Measurements from ENCODE around the gene NSDHL.
A peak's percentile ranks its signal among the peaks of the same experiment; 100 is the strongest.

Gene NSDHL

GRCh38 chrX:152913346-152913745 is 82.5 kb downstream of the NSDHL start:
- no peak overlapping the region for H3K9ac ChIP-seq (ENCODE audit: low read length)
- no CpG with 5 or more reads among the region's 10 CpGs for WGBS (ENCODE audit: extremely low coverage, insufficient coverage, insufficient read length)
- H2BK12ac ChIP-seq (ENCODE audit: low read length): no peak overlapping the region
- no peak overlapping the region for H4K91ac ChIP-seq (ENCODE audit: low read depth, low read length)
- no peak overlapping the region for H4K8ac ChIP-seq (ENCODE audit: low read depth, low read length)
- no peak overlapping the region for H3K14ac ChIP-seq (ENCODE audit: low read length)
- no peak overlapping the region for H3K18ac ChIP-seq (ENCODE audit: low read length)
- H3K23ac ChIP-seq (ENCODE audit: low read length): no peak overlapping the region
- H3K4me3 ChIP-seq (ENCODE audit: low read depth, low read length): no peak overlapping the region
- H2BK5ac ChIP-seq (ENCODE audit: low read depth, low read length, poor library complexity): no peak overlapping the region
- no peak overlapping the region for H3K27ac ChIP-seq (ENCODE audit: low read depth, low read length)
- no peaks in the 10 kb centered on the region for H3K27me3 ChIP-seq (ENCODE audit: insufficient read depth, low read length)
- no peak overlapping the region for H2BK120ac ChIP-seq (ENCODE audit: insufficient read depth, low read length, poor library complexity)
- H3K4ac ChIP-seq (ENCODE audit: low read depth, low read length): no peak overlapping the region
- H3K9me3 ChIP-seq (ENCODE audit: insufficient read depth, low read depth, low read length): no peaks in the 10 kb centered on the region
- H3K4me1 ChIP-seq (ENCODE audit: control insufficient read depth in 1 of 2, insufficient read depth in 2 of 2, low read length in 2 of 2): no peaks in the 10 kb centered on the region
- H3K4me2 ChIP-seq (ENCODE audit: low read length): no peak overlapping the region
- no peaks in the 10 kb centered on the region for H3K79me2 ChIP-seq (ENCODE audit: control insufficient read depth, insufficient read depth, low read length, poor library complexity)
- DNase-seq: no peak
- no peak overlapping the region for H4K12ac ChIP-seq (ENCODE audit: low read depth, low read length)
- no peak overlapping the region for H2AFZ ChIP-seq (ENCODE audit: insufficient read depth, low read length, poor library complexity)
- H3K79me1 ChIP-seq (ENCODE audit: low read length): no peaks in the 10 kb centered on the region
- H2AK5ac ChIP-seq (ENCODE audit: low read length): no peak overlapping the region
- peaks cover 8 to 11% of the 10 kb centered on the region in 2 experiments for H3K36me3 ChIP-seq (ENCODE audit: control insufficient read depth in 1 of 2, insufficient read depth in 2 of 2, low read length in 2 of 2)

GRCh38 chrX:152913910-152914309 is 83.0 kb downstream of the NSDHL start:
- Histone ChIP-seq H3K27me3 (ENCODE audit: insufficient read depth, low read length) (no peaks in the 10 kb centered on the region), H3K9ac (ENCODE audit: low read length) (no peak overlapping the region), H4K12ac (ENCODE audit: low read depth, low read length) (no peak overlapping the region), H4K91ac (ENCODE audit: low read depth, low read length) (no peak overlapping the region), H3K23ac (ENCODE audit: low read length) (no peak overlapping the region), H3K18ac (ENCODE audit: low read length) (no peak overlapping the region), H3K79me2 (ENCODE audit: control insufficient read depth, insufficient read depth, low read length, poor library complexity) (no peaks in the 10 kb centered on the region), H2AFZ (ENCODE audit: insufficient read depth, low read length, poor library complexity) (no peak overlapping the region), H2BK12ac (ENCODE audit: low read length) (no peak overlapping the region), H2BK120ac (ENCODE audit: insufficient read depth, low read length, poor library complexity) (no peak overlapping the region), H3K27ac (ENCODE audit: low read depth, low read length) (no peak overlapping the region), H3K79me1 (ENCODE audit: low read length) (no peaks in the 10 kb centered on the region), H4K8ac (ENCODE audit: low read depth, low read length) (no peak overlapping the region), H3K4ac (ENCODE audit: low read depth, low read length) (no peak overlapping the region), H3K4me3 (ENCODE audit: low read depth, low read length) (no peak overlapping the region), H3K36me3 (ENCODE audit: control insufficient read depth in 1 of 2, insufficient read depth in 2 of 2, low read length in 2 of 2) (peaks cover 9 to 13% of the 10 kb centered on the region in 2 experiments), H2BK5ac (ENCODE audit: low read depth, low read length, poor library complexity) (no peak overlapping the region), H3K4me2 (ENCODE audit: low read length) (no peak overlapping the region), H3K9me3 (ENCODE audit: insufficient read depth, low read depth, low read length) (no peaks in the 10 kb centered on the region), H3K14ac (ENCODE audit: low read length) (no peak overlapping the region), H3K4me1 (ENCODE audit: control insufficient read depth in 1 of 2, insufficient read depth in 2 of 2, low read length in 2 of 2) (no peaks in the 10 kb centered on the region), H2AK5ac (ENCODE audit: low read length) (no peak overlapping the region)
- no CpG with 5 or more reads among the region's 6 CpGs for WGBS (ENCODE audit: extremely low coverage, insufficient coverage, insufficient read length)
- DNase-seq: no peak

GRCh38 chrX:152915541-152916241 is 84.8 kb downstream of the NSDHL start:
- Histone ChIP-seq H3K4ac (ENCODE audit: low read depth, low read length) (no peak overlapping the region), H3K4me2 (ENCODE audit: low read length) (no peak overlapping the region), H4K8ac (ENCODE audit: low read depth, low read length) (no peak overlapping the region), H3K23ac (ENCODE audit: low read length) (no peak overlapping the region), H2BK12ac (ENCODE audit: low read length) (no peak overlapping the region), H3K9ac (ENCODE audit: low read length) (no peak overlapping the region), H2AK5ac (ENCODE audit: low read length) (no peak overlapping the region), H3K4me1 (ENCODE audit: control insufficient read depth in 1 of 2, insufficient read depth in 2 of 2, low read length in 2 of 2) (no peaks in the 10 kb centered on the region), H3K4me3 (ENCODE audit: low read depth, low read length) (no peak overlapping the region), H3K9me3 (ENCODE audit: insufficient read depth, low read depth, low read length) (no peaks in the 10 kb centered on the region), H4K91ac (ENCODE audit: low read depth, low read length) (no peak overlapping the region), H3K27ac (ENCODE audit: low read depth, low read length) (no peak overlapping the region), H2AFZ (ENCODE audit: insufficient read depth, low read length, poor library complexity) (no peak overlapping the region), H3K18ac (ENCODE audit: low read length) (no peak overlapping the region), H3K79me2 (ENCODE audit: control insufficient read depth, insufficient read depth, low read length, poor library complexity) (no peaks in the 10 kb centered on the region), H3K27me3 (ENCODE audit: insufficient read depth, low read length) (no peaks in the 10 kb centered on the region), H2BK120ac (ENCODE audit: insufficient read depth, low read length, poor library complexity) (no peak overlapping the region), H3K36me3 (ENCODE audit: control insufficient read depth in 1 of 2, insufficient read depth in 2 of 2, low read length in 2 of 2) (peaks cover 24 to 27% of the 10 kb centered on the region in 2 experiments), H2BK5ac (ENCODE audit: low read depth, low read length, poor library complexity) (no peak overlapping the region), H3K79me1 (ENCODE audit: low read length) (no peaks in the 10 kb centered on the region), H4K12ac (ENCODE audit: low read depth, low read length) (no peak overlapping the region), H3K14ac (ENCODE audit: low read length) (no peak overlapping the region)
- DNase-seq: peak in 1 of 2 donors; percentile 25
- WGBS (ENCODE audit: extremely low coverage, insufficient coverage, insufficient read length): no CpG with 5 or more reads among the region's 13 CpGs

- H3K9me3 ChIP-seq (ENCODE audit: insufficient read depth, low read depth, low read length): no peaks in the 10 kb centered on the region
- H3K14ac ChIP-seq (ENCODE audit: low read length): no peak overlapping the region
- H3K79me1 ChIP-seq (ENCODE audit: low read length): no peaks in the 10 kb centered on the region
- no peaks in the 10 kb centered on the region for H3K27me3 ChIP-seq (ENCODE audit: insufficient read depth, low read length)
- no peak for DNase-seq
- no peak overlapping the region for H3K4ac ChIP-seq (ENCODE audit: low read depth, low read length)
- H2BK120ac ChIP-seq (ENCODE audit: insufficient read depth, low read length, poor library complexity): no peak overlapping the region
- no peak overlapping the region for H3K9ac ChIP-seq (ENCODE audit: low read length)
- no peak overlapping the region for H3K27ac ChIP-seq (ENCODE audit: low read depth, low read length)
- H4K8ac ChIP-seq (ENCODE audit: low read depth, low read length): no peak overlapping the region
- no CpG with 5 or more reads among the region's 21 CpGs for WGBS (ENCODE audit: extremely low coverage, insufficient coverage, insufficient read length)
- H2BK5ac ChIP-seq (ENCODE audit: low read depth, low read length, poor library complexity): no peak overlapping the region
- H4K12ac ChIP-seq (ENCODE audit: low read depth, low read length): no peak overlapping the region
- no peak overlapping the region for H2AK5ac ChIP-seq (ENCODE audit: low read length)
- H3K4me1 ChIP-seq (ENCODE audit: control insufficient read depth in 1 of 2, insufficient read depth in 2 of 2, low read length in 2 of 2): no peaks in the 10 kb centered on the region
- H3K4me3 ChIP-seq (ENCODE audit: low read depth, low read length): no peak overlapping the region
- no peak overlapping the region for H4K91ac ChIP-seq (ENCODE audit: low read depth, low read length)
- no peak overlapping the region for H3K23ac ChIP-seq (ENCODE audit: low read length)
- no peaks in the 10 kb centered on the region for H3K79me2 ChIP-seq (ENCODE audit: control insufficient read depth, insufficient read depth, low read length, poor library complexity)
- no peak overlapping the region for H3K4me2 ChIP-seq (ENCODE audit: low read length)
- peaks cover 24 to 42% of the 10 kb centered on the region in 2 experiments for H3K36me3 ChIP-seq (ENCODE audit: control insufficient read depth in 1 of 2, insufficient read depth in 2 of 2, low read length in 2 of 2)
- H2AFZ ChIP-seq (ENCODE audit: insufficient read depth, low read length, poor library complexity): no peak overlapping the region
- H2BK12ac ChIP-seq (ENCODE audit: low read length): no peak overlapping the region
- no peak overlapping the region for H3K18ac ChIP-seq (ENCODE audit: low read length)
These were observed 87.1 kb downstream of the NSDHL start for GRCh38 chrX:152917656-152918579.
